ENCODE data around the gene SH3BP5. TPM values are rescaled to one million over a fixed set of nuclear protein-coding genes. Genes with fewer than 3 reads are reported as not detected.

Gene SH3BP5
- total RNA-seq, 1 experiment from 2014 or later, result 13.9 TPM

Other genes with a start within 250 kb of the SH3BP5 start
- gene RBSN, start 233.4 kb downstream of the SH3BP5 start, total RNA-seq (2021; ENCODE audit: unreplicated experiment), result 18.4 TPM
- 27.7 TPM for gene CAPN7, start 126.3 kb downstream of the SH3BP5 start, total RNA-seq (2021; ENCODE audit: unreplicated experiment)
- gene METTL6, start 95.0 kb upstream of the SH3BP5 start, total RNA-seq (2021; ENCODE audit: unreplicated experiment), result 14.7 TPM
- gene EAF1, start 95.0 kb upstream of the SH3BP5 start, total RNA-seq (2021; ENCODE audit: unreplicated experiment), result 32.1 TPM
- 1.9 TPM for gene COLQ, start 189.1 kb upstream of the SH3BP5 start, total RNA-seq (2021; ENCODE audit: unreplicated experiment)